ENCODE results near the gene EPN3.

DNA sequence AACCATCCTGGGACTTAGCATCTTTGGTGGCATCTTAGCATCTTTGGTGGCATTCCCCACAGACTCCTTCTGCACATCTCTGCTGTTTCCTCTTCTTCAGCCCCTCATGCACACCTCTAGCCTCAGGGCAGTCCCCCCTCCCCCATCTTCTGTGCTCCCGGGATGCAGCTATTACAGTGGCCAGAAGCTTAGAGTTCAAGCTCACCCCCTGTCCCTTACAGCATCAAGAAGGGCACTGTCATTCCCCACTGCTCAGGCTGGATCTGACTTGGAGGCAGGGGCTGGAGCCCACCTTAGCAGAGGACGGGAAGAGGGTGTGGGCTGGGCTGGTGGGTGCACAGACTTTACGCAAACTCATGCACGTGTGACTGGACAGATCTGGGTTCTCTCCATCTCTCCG is 650 bp downstream of the EPN3 start:
- TF ChIP-seq YY1 (IDR thresholded peaks at IDR 0.05; ENCODE audit: low read depth) = no peak
- TF ChIP-seq EP300 (IDR thresholded peaks at IDR 0.05; ENCODE audit: borderline replicate concordance) = no peak
- no peak for TF ChIP-seq TAF1 (IDR thresholded peaks at IDR 0.05; ENCODE audit: low read depth)
- no peak for TF ChIP-seq CEBPB (IDR thresholded peaks at IDR 0.05)
- TF ChIP-seq CREB1 (IDR thresholded peaks at IDR 0.05; ENCODE audit: low read depth) = no peak
- TF ChIP-seq ZBTB7A (IDR thresholded peaks at IDR 0.05; ENCODE audit: low read depth) = no peak
- no peak for TF ChIP-seq FOXM1 (IDR thresholded peaks at IDR 0.05; ENCODE audit: borderline replicate concordance, low read depth)
- TF ChIP-seq, protein P1, sequence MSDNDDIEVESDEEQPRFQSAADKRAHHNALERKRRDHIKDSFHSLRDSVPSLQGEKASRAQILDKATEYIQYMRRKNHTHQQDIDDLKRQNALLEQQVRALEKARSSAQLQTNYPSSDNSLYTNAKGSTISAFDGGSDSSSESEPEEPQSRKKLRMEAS (IDR thresholded peaks at IDR 0.05) = no peak
- no peak for TF ChIP-seq TCF12 (IDR thresholded peaks at IDR 0.05; ENCODE audit: low read depth)
- TF ChIP-seq RAD21 (IDR thresholded peaks at IDR 0.05; ENCODE audit: low read depth) = no peak
- no peak for TF ChIP-seq TEAD4 (IDR thresholded peaks at IDR 0.05)
- TF ChIP-seq, protein P2, sequence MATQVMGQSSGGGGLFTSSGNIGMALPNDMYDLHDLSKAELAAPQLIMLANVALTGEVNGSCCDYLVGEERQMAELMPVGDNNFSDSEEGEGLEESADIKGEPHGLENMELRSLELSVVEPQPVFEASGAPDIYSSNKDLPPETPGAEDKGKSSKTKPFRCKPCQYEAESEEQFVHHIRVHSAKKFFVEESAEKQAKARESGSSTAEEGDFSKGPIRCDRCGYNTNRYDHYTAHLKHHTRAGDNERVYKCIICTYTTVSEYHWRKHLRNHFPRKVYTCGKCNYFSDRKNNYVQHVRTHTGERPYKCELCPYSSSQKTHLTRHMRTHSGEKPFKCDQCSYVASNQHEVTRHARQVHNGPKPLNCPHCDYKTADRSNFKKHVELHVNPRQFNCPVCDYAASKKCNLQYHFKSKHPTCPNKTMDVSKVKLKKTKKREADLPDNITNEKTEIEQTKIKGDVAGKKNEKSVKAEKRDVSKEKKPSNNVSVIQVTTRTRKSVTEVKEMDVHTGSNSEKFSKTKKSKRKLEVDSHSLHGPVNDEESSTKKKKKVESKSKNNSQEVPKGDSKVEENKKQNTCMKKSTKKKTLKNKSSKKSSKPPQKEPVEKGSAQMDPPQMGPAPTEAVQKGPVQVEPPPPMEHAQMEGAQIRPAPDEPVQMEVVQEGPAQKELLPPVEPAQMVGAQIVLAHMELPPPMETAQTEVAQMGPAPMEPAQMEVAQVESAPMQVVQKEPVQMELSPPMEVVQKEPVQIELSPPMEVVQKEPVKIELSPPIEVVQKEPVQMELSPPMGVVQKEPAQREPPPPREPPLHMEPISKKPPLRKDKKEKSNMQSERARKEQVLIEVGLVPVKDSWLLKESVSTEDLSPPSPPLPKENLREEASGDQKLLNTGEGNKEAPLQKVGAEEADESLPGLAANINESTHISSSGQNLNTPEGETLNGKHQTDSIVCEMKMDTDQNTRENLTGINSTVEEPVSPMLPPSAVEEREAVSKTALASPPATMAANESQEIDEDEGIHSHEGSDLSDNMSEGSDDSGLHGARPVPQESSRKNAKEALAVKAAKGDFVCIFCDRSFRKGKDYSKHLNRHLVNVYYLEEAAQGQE (IDR thresholded peaks at IDR 0.05; ENCODE audit: low read depth) = no peak
- TF ChIP-seq NFIC (IDR thresholded peaks at IDR 0.05) = no peak
- TF ChIP-seq, protein P3, sequence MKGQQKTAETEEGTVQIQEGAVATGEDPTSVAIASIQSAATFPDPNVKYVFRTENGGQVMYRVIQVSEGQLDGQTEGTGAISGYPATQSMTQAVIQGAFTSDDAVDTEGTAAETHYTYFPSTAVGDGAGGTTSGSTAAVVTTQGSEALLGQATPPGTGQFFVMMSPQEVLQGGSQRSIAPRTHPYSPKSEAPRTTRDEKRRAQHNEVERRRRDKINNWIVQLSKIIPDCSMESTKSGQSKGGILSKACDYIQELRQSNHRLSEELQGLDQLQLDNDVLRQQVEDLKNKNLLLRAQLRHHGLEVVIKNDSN (IDR thresholded peaks at IDR 0.05) = no peak

Data from Ishikawa (cell line).